ENCODE results near the gene PIM1. TPM values are rescaled to one million over a fixed set of nuclear protein-coding genes. Genes with fewer than 3 reads are reported as not detected.

PIM1 gene
- total and polyA plus RNA-seq, 9 of the 15 experiments (the other 6 are each of a cell fraction or from before 2014, with no cell fraction given) = 19.0 to 789 (median 212) TPM

DNA sequence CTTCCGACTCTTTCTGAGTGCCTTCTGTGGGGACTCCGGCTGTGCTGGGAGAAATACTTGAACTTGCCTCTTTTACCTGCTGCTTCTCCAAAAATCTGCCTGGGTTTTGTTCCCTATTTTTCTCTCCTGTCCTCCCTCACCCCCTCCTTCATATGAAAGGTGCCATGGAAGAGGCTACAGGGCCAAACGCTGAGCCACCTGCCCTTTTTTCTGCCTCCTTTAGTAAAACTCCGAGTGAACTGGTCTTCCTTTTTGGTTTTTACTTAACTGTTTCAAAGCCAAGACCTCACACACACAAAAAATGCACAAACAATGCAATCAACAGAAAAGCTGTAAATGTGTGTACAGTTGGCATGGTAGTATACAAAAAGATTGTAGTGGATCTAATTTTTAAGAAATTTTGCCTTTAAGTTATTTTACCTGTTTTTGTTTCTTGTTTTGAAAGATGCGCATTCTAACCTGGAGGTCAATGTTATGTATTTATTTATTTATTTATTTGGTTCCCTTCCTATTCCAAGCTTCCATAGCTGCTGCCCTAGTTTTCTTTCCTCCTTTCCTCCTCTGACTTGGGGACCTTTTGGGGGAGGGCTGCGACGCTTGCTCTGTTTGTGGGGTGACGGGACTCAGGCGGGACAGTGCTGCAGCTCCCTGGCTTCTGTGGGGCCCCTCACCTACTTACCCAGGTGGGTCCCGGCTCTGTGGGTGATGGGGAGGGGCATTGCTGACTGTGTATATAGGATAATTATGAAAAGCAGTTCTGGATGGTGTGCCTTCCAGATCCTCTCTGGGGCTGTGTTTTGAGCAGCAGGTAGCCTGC lies 4.8 kb downstream of the PIM1 start (continued):
- TF ChIP-seq ZNF444 (CRISPR knock-in tag; IDR thresholded peaks at IDR 0.05) (no peak; the same call in 1 of the 2 replicates), U2AF2 (optimal IDR thresholded peaks at IDR 0.05; ENCODE audit: low read depth, low read length) (no peak), NCOA4 (IDR thresholded peaks at IDR 0.05; ENCODE audit: partially characterized antibody) (no peak), HDAC8 (tag; IDR thresholded peaks at IDR 0.05) (no peak), EWSR1 (IDR thresholded peaks at IDR 0.05; ENCODE audit: borderline replicate concordance, low read depth, partially characterized antibody) (no peak), SIN3A (IDR thresholded peaks at IDR 0.05; ENCODE audit: borderline replicate concordance in 2 of 2, control insufficient read depth in 1 of 2, low read depth in 2 of 2, low read length in 2 of 2) (peak; percentile 25 to 54; a peak in 2 of 4 replicates), ZNF445 (CRISPR knock-in tag; IDR thresholded peaks at IDR 0.05; ENCODE audit: low read depth) (no peak), ZNF174 (CRISPR knock-in tag; IDR thresholded peaks at IDR 0.05) (peak; percentile 2; the same call in 1 of the 2 replicates), NR2C1 (IDR thresholded peaks at IDR 0.05) (no peak), NR2C1 (tag; IDR thresholded peaks at IDR 0.05) (no peak), CBX5 (IDR thresholded peaks at IDR 0.05; ENCODE audit: borderline replicate concordance, low read depth) (no peak), PPARD (CRISPR knock-in tag; IDR thresholded peaks at IDR 0.05) (no peak), ZNF717 (CRISPR knock-in tag; IDR thresholded peaks at IDR 0.05) (no peak; the same call in 1 of the 2 replicates), SETDB1 (IDR thresholded peaks at IDR 0.05; ENCODE audit: low read length) (no peak), FOXJ2 (tag; IDR thresholded peaks at IDR 0.05) (no peak), KDM2B (CRISPR knock-in tag; IDR thresholded peaks at IDR 0.05) (no peak), MAZ (CRISPR knock-in tag; conservative IDR thresholded peaks at IDR 0.05 in 1 of 2, IDR thresholded peaks at IDR 0.05 in 1 of 2) (peak; percentile 20 to 34; a peak in 1 of 4 replicates), SRSF1 (IDR thresholded peaks at IDR 0.05; ENCODE audit: low read depth, low read length) (no peak)
- TF ChIP-seq, protein P1, sequence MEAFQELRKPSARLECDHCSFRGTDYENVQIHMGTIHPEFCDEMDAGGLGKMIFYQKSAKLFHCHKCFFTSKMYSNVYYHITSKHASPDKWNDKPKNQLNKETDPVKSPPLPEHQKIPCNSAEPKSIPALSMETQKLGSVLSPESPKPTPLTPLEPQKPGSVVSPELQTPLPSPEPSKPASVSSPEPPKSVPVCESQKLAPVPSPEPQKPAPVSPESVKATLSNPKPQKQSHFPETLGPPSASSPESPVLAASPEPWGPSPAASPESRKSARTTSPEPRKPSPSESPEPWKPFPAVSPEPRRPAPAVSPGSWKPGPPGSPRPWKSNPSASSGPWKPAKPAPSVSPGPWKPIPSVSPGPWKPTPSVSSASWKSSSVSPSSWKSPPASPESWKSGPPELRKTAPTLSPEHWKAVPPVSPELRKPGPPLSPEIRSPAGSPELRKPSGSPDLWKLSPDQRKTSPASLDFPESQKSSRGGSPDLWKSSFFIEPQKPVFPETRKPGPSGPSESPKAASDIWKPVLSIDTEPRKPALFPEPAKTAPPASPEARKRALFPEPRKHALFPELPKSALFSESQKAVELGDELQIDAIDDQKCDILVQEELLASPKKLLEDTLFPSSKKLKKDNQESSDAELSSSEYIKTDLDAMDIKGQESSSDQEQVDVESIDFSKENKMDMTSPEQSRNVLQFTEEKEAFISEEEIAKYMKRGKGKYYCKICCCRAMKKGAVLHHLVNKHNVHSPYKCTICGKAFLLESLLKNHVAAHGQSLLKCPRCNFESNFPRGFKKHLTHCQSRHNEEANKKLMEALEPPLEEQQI (IDR thresholded peaks at IDR 0.05) = no peak
- TF ChIP-seq, protein P2, sequence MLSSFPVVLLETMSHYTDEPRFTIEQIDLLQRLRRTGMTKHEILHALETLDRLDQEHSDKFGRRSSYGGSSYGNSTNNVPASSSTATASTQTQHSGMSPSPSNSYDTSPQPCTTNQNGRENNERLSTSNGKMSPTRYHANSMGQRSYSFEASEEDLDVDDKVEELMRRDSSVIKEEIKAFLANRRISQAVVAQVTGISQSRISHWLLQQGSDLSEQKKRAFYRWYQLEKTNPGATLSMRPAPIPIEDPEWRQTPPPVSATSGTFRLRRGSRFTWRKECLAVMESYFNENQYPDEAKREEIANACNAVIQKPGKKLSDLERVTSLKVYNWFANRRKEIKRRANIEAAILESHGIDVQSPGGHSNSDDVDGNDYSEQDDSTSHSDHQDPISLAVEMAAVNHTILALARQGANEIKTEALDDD (IDR thresholded peaks at IDR 0.05) = no peak
- TF ChIP-seq, protein P3, sequence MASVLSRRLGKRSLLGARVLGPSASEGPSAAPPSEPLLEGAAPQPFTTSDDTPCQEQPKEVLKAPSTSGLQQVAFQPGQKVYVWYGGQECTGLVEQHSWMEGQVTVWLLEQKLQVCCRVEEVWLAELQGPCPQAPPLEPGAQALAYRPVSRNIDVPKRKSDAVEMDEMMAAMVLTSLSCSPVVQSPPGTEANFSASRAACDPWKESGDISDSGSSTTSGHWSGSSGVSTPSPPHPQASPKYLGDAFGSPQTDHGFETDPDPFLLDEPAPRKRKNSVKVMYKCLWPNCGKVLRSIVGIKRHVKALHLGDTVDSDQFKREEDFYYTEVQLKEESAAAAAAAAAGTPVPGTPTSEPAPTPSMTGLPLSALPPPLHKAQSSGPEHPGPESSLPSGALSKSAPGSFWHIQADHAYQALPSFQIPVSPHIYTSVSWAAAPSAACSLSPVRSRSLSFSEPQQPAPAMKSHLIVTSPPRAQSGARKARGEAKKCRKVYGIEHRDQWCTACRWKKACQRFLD (CRISPR knock-in tag; IDR thresholded peaks at IDR 0.05) = no peak; the same call in 1 of the 2 replicates
- TF ChIP-seq, protein P4, sequence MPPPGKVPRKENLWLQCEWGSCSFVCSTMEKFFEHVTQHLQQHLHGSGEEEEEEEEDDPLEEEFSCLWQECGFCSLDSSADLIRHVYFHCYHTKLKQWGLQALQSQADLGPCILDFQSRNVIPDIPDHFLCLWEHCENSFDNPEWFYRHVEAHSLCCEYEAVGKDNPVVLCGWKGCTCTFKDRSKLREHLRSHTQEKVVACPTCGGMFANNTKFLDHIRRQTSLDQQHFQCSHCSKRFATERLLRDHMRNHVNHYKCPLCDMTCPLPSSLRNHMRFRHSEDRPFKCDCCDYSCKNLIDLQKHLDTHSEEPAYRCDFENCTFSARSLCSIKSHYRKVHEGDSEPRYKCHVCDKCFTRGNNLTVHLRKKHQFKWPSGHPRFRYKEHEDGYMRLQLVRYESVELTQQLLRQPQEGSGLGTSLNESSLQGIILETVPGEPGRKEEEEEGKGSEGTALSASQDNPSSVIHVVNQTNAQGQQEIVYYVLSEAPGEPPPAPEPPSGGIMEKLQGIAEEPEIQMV (tag; conservative IDR thresholded peaks at IDR 0.05; ENCODE audit: low read depth) = no peak
